Fibroblast of pulmonary artery (primary cell): ENCODE measurements around the gene HIRA.

Source experiments
- DNase-seq: peaks from one replicate; pipeline ENCODE4 v3.0.0-alpha.2; 2010; ENCODE audit warnings: low read depth
- H3K4me3 ChIP-seq: replicated peaks from 2 replicates; pipeline ENCODE4 v1.5.1; 2011; ENCODE audit warnings: low read depth, mild to moderate bottlenecking, control low read depth, low read length, moderate library complexity
- TF ChIP-seq, protein P1 (sequence below): IDR thresholded peaks from 2 replicates; pipeline ENCODE4 v1.5.1; 2011; ENCODE audit warnings: mild to moderate bottlenecking, control low read depth, low read length, inconsistent platforms; ENCODE audit errors: missing control alignments

The HIRA gene

DNA sequence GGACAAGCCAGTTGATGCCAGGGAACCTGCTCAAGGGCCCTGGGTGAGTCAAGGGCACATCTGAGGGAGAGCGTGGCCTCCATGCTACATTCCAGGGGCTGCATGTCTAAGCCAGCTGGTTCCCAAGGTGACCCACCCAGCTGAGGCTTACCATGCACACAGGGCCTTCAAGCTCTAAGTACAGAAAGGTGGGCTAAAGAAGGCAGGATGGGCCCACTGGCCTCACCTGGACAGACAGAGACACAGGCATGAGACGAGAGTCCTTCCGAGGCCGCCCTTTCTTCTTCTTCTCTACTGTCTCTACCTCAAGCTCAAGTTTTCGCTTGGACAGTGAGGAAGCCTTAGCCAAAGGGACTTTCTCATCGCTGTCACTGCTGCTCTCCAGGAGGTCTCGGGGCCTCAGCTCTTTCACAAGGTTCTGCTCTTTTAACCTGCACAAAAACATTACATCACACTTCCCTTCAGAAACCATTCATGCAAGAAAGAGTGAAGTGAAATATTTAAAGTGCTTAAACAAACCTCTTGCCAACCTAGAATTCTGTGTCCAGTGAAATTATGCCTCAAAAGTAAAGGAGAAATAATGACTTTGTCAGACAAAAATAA, 69.9 kb downstream of the HIRA start:
- no peak for DNase-seq
- TF ChIP-seq, protein P1, sequence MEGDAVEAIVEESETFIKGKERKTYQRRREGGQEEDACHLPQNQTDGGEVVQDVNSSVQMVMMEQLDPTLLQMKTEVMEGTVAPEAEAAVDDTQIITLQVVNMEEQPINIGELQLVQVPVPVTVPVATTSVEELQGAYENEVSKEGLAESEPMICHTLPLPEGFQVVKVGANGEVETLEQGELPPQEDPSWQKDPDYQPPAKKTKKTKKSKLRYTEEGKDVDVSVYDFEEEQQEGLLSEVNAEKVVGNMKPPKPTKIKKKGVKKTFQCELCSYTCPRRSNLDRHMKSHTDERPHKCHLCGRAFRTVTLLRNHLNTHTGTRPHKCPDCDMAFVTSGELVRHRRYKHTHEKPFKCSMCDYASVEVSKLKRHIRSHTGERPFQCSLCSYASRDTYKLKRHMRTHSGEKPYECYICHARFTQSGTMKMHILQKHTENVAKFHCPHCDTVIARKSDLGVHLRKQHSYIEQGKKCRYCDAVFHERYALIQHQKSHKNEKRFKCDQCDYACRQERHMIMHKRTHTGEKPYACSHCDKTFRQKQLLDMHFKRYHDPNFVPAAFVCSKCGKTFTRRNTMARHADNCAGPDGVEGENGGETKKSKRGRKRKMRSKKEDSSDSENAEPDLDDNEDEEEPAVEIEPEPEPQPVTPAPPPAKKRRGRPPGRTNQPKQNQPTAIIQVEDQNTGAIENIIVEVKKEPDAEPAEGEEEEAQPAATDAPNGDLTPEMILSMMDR, result no peak
- H3K4me3 ChIP-seq, result no peak overlapping the region

DNA sequence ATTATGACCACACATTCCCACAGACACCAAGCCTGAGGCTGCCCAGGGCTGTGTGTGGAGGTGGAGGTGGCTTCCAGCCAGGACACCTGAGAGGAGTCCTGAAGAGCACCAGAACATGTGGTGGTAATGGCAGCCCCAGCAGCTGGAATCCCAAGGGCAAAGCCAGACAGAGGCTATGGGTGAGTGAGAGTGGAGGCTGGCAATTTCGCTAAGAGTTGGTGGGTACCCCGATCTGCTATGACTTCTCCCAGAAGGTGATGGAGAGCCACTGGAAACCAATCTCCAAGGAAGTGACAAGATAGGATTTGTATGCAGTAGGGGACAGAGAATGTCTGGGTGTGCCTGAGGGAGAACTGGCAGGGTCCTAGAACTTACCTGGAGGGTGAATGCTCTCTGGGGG, 70.7 kb downstream of the HIRA start:
- TF ChIP-seq, protein P1, result no peak
- DNase-seq, result no peak
- H3K4me3 ChIP-seq, result no peak overlapping the region

DNA sequence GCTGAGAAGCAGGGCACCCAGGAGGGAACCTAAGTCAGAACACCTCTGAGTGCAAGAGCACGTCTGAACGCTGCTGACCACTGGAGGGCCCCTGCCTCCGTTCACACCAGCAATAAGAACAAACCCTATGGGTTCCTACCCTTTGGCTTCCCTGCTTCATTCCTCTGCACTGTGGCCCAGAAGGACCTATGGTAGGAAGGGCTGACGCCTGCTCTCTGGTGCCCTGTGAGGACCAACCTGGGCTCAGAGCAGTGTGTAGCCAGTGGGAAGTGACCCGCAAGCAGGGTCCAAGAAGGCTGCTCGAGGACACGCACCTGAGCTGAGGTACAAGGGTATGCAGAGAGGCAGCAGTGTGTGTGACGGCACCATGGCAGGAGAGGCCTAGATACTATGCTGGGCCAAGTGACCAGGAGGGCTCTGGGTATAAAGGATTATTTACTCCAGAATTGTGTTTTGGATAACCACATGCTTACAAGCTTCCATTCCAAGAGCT, 71.2 kb downstream of the HIRA start:
- no peak for DNase-seq
- H3K4me3 ChIP-seq, result no peak overlapping the region
- TF ChIP-seq, protein P1, result no peak

DNA sequence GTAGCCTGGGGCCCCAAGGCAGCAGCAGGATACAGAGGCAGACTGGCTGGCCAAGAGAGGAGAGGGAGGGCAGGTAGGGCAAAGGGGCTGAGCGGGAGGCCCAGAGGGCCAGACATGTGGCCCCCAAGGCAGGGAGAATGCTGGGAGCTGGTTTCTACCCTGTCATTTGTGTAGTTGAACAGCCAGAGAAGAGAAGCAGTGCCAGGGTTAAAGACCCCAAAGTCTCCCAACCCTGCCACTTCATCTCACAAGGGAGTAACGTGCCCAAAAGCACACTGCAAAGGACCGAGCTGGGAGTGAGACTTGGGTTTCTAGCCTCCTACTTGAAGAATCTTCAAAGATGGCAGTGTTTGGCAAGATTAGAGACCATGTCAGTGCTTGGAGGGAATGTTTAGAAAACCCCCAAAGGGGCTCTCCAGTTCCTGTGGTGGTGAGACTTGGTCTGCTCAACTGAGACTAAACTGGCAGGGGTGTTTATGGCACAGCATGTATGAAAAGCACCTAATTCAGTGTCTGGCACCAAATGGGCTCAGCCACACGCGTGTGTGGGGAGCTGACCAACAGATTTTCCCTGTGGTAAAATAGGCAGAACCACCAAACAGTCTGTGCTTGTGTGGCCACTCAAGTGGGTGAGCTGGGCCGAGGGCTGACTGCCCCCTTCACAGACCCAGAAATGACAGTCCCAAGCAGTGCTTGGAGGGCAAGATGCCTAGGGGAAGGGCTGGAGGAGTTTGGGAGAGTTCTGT, 71.8 kb downstream of the HIRA start:
- TF ChIP-seq, protein P1, result no peak
- DNase-seq, result no peak

DNA sequence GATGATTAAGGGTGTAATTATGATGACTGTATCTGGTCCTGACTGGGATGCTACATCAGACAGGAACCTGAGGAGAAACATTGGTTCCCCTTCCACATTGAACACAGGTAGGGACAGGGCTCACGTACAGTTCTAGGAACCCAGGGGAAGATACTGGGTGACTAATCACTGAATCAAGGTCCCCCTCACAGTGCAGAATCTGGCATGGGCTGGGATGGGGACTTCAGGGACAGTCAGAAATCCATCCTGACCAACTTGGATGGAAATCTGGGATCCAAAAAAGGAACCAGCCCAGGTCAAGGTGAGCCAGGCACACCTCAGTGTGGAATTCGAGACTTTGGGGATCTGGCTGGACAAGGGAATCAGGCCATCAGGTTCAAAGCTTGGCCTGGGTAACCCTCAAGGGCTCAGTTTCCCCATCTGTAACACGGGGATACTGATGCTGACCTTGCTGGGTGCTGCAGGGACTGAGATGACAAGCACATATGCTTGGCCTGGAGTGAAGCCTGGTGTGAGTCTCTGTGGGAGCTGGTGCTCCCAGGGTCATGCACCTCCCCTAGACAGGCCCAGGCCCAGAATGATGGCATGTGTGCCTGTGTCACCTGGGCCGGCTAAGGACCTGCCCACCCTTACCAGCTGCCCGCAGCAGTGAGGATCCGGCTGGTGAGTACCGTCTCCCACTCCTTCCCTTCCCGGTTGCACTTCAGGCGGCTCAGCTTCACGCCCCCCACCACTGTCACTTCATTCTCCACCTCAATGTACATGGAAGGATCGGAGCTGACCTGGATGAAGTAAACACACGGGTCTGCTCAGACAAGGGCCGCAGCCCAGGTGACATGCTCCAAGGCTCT, 72.6 kb downstream of the HIRA start:
- TF ChIP-seq, protein P1, result no peak
- no peak for DNase-seq

More for the DNA sequence above, 71.8 kb downstream of the HIRA start:
- no peak overlapping the region for H3K4me3 ChIP-seq

DNA sequence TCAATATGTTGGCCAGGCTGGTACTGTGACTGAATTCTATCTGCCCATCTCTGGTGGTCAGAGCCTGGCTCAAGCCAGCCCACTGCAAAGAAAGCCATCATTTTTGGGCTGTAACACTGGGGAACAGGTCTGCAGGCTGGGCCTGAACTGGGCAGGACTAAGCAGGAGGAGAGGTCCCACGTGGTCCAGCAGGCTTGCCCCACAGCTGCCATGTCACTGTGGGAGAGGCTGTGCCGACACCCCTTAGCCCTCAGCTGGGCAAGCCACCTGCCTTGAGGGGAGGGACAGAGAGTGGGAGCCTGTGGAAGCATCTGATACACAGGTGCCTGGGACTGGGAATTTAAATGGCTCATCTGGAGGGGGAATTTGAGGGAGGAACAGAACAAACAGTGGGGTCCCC, 73.3 kb downstream of the HIRA start:
- DNase-seq, result no peak
- TF ChIP-seq, protein P1, result no peak
- H3K4me3 ChIP-seq, result no peak overlapping the region

More for the DNA sequence above, 72.6 kb downstream of the HIRA start:
- no peak overlapping the region for H3K4me3 ChIP-seq
